ENCODE data around the gene SPRED3.

Gene SPRED3

DNA sequence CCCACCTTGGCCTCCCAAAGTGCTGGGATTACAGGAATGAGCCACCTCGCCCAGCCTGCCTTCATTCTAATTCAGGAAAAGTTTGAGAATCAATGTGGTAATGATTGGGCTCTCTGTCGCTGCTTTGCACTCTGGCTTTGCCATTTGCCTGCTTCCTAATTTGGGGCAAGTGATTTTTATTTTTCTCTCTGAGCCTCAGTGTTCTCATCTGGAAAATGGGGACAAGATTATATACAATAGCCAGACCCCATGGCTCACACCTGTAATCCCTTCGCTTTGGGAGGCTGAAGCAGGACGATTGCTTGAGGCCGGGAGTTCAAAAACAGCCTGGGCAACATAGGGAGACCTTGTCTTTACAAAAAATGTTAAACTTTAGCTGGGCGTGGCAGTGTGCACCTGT is 48.8 kb downstream of the SPRED3 start:
- ATAC-seq (no peak), DNase-seq (no peak)
- no peak overlapping the region for H3K27ac Mint-ChIP-seq
- peaks cover 16% of the 10 kb centered on the region for H3K4me1 Mint-ChIP-seq
- H3K27me3 Mint-ChIP-seq, result peaks cover 58% of the 10 kb centered on the region
- H3K9me3 Mint-ChIP-seq, result no peaks in the 10 kb centered on the region
- H3K4me3 Mint-ChIP-seq, result no peak overlapping the region

DNA sequence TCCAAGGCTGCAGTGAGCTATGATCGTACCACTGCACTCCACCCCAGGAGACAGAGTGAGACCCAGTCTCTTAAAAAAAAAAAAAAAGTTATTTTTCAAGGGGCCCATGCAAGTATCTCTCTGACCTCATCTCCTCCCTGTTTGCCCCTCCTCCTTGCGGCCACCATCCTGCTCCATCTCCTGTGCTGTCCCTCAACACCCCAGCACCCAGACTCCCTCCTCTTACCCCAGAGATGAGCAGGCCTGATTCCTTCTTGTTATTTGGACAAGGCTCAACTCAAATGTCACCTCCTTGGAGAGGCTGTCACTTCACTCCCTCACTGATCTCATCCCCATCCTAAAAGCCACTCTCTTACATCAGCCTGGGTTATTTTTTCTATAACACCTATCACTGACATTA is 49.4 kb downstream of the SPRED3 start:
- H3K4me1 Mint-ChIP-seq, result peaks cover 16% of the 10 kb centered on the region

DNA sequence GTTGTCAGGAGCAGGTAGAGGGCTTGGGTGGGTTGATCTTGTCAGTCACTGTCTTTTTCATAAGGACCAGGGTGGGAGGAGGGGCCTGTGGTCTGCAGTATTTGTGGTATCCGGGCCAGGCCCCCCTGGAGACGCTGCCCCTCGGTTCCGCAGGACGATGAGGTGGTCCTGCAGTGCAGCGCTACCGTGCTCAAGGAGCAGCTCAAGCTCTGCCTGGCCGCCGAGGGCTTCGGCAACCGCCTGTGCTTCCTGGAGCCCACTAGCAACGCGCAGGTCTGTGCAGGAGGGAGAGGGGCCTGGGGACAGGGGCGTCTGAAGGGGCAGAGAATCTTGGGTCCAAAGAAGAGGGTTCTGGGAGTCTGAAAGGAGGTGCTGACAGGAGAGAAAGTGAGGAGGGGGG is 52.1 kb downstream of the SPRED3 start:
- Mint-ChIP-seq H3K4me1 (no peaks in the 10 kb centered on the region), H3K4me3 (no peak overlapping the region), H3K27me3 (peaks cover 32% of the 10 kb centered on the region), H3K27ac (no peak overlapping the region), H3K9me3 (no peaks in the 10 kb centered on the region)
- DNase-seq, result no peak
- ATAC-seq, result no peak

More for the DNA sequence above, 49.4 kb downstream of the SPRED3 start:
- ATAC-seq (no peak), DNase-seq (no peak)
- H3K9me3 Mint-ChIP-seq, result no peaks in the 10 kb centered on the region
- no peak overlapping the region for H3K4me3 Mint-ChIP-seq
- H3K27me3 Mint-ChIP-seq, result peaks cover 58% of the 10 kb centered on the region
- H3K27ac Mint-ChIP-seq, result peak overlapping the region in 1 of 2 donors; percentile 44

DNA sequence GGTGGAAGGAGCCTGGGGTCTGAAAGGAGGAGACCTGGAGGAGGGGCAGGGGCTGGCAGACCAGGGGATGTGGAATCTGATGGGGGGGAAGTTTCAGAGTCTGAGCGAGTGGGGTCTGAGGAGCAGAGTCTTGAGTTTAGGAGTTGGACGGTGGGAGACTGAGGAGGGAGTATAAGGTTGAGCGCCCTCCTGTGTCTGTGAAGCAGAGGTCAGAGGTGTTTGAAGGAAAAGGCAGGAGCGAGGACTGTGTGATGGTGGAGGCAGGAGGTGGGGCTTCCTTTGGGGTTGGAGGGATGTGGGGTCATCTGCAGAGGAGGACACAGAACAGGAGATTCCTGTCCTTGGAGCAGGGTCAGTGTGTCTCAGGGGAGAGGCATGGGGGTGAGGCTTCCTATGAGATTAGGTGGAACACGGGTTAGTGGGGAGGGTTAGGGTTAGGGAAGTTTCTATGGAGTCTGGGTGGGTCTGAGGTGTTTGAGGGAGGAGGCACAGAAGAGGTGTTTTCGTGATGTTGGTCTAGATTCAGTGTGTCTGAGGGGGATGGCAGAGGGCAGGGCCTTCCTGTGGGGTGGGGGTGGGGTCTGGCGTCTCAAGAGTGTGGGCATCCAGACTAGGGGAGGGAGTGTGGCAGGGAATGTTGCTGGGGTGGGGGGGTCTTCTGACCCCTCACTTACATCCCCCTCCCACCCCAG is 53.3 kb downstream of the SPRED3 start:
- DNase-seq (no peak), ATAC-seq (peak; percentile 52)
- Mint-ChIP-seq H3K27ac (peak overlapping the region in 1 of 2 donors; percentile 19), H3K4me3 (no peak overlapping the region), H3K4me1 (no peaks in the 10 kb centered on the region), H3K9me3 (no peaks in the 10 kb centered on the region), H3K27me3 (peaks cover 24% of the 10 kb centered on the region)

DNA sequence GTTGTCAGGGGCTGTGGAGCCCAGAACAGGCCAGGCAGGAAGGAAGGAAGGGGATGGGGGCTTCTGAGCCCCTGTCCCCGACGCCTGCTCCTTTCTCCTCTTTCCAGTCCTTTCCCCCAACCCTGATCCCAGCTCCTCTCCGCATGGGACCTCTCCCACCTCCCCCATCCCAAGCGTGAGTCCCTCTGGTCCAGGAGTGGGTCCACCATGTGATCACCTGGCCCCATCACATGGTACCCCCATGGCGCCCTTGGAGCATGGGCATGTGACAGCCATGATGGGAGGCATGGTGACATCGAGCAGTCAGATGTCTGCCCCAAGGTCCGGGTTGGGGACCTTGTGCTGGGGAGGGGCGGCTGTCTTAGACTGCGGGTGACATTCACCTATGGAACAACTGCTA is 54.2 kb downstream of the SPRED3 start:
- H3K9me3 Mint-ChIP-seq, result no peaks in the 10 kb centered on the region
- no peaks in the 10 kb centered on the region for H3K4me1 Mint-ChIP-seq
- H3K4me3 Mint-ChIP-seq, result no peak overlapping the region
- no peak for DNase-seq
- peaks cover 18% of the 10 kb centered on the region for H3K27me3 Mint-ChIP-seq
- H3K27ac Mint-ChIP-seq, result peak overlapping the region in 1 of 2 donors; percentile 29
- ATAC-seq, result no peak

DNA sequence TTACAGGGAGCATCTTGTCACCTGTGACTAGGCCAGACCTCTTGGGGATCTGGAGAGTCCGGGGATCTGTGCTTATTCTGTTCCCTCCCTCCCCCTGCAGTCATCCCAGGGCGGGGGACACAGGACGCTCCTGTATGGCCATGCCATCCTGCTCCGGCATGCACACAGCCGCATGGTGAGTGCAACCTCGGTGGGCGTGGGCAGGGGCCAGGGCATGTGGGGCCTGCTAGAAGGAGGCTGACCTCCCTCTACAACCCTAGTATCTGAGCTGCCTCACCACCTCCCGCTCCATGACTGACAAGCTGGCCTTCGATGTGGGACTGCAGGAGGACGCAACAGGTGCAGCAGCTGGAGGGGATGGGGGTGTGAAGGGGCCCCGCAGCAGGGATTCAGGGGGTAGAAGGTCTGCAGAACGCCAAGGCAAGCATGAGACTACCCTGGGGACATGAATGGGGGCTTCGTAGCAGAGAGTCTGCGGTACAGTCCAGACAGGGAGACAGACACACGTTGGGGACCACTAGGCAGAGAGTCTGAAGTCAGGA is 55.0 kb downstream of the SPRED3 start:
- ATAC-seq (no peak), DNase-seq (no peak)
- Mint-ChIP-seq H3K27ac (peak overlapping the region in 1 of 2 donors; percentile 66), H3K4me1 (no peaks in the 10 kb centered on the region), H3K27me3 (peaks cover 10% of the 10 kb centered on the region), H3K9me3 (no peaks in the 10 kb centered on the region), H3K4me3 (no peak overlapping the region)

DNA sequence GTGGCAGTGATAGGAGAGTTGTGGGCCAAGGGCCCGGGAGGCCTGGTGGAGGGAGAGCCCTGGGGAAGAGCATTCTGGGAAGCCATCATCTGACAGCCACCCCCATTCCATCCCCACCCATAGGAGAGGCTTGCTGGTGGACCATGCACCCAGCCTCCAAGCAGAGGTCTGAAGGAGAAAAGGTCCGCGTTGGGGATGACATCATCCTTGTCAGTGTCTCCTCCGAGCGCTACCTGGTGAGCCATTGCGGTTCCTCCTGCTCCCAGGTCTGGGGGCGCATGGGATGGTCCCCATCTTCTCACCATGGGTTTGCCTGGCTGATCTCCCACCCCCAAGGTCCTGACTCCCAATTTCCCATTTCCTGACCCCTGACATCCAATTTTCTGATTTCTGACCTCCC is 55.5 kb downstream of the SPRED3 start:
- Mint-ChIP-seq H3K9me3 (no peaks in the 10 kb centered on the region), H3K27ac (no peak overlapping the region), H3K4me1 (no peaks in the 10 kb centered on the region), H3K27me3 (peaks cover 9% of the 10 kb centered on the region), H3K4me3 (no peak overlapping the region)
- ATAC-seq (no peak), DNase-seq (no peak)

DNA sequence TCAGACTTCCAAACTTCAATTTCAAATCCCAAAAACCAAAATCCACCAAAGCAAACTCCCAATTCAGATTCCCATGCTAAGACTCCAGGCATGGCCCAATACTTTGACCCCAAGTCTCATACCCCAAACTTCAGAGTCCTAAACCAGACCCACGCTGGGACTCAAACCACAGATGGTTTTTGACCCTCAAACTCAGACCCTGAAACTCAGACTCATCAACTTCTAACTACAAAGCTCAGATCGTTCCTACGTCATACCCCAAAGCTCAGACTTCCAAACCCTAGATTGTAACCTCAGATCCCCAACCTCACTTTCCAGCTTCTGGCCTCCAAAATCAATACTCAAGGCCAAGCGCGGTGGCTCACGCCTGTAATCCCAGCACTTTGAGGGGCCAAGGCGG is 56.9 kb downstream of the SPRED3 start:
- Mint-ChIP-seq H3K27ac (peak overlapping the region in 1 of 2 donors; percentile 72), H3K9me3 (no peaks in the 10 kb centered on the region), H3K4me1 (no peaks in the 10 kb centered on the region), H3K27me3 (peaks cover 9% of the 10 kb centered on the region), H3K4me3 (no peak overlapping the region)
- DNase-seq (no peak), ATAC-seq (no peak)

DNA sequence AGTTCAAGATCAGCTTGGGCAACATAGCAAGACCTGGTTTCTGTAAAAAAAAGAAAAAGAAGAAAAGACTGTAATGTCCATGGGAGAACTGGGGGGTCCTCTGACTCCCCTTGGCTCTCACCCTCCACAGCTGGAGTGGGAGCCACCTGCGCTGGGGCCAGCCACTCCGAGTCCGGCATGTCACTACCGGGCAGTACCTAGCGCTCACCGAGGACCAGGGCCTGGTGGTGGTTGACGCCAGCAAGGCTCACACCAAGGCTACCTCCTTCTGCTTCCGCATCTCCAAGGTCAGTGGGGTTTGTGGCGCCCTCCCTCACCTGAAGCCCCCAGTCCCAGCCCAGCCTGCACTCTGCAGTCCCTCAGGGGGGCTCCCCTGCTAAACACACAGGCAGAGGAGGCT is 59.7 kb downstream of the SPRED3 start:
- no peak for DNase-seq
- H3K4me1 Mint-ChIP-seq, result no peaks in the 10 kb centered on the region
- no peak for ATAC-seq
- no peaks in the 10 kb centered on the region for H3K9me3 Mint-ChIP-seq
- H3K27ac Mint-ChIP-seq, result no peak overlapping the region
- no peaks in the 10 kb centered on the region for H3K27me3 Mint-ChIP-seq
- H3K4me3 Mint-ChIP-seq, result no peak overlapping the region

All from stimulated activated naive CD8-positive, alpha-beta T cell treated with anti-CD3 and anti-CD28 coated beads, Interleukin-15, amount 100 ng/mL, for 72 hours (primary cell).